GM10847 (cell line): ENCODE data around the gene TRAPPC8.

Experiments
- POLR2A ChIP-seq: IDR thresholded peaks from 2 replicates; pipeline ENCODE4 v1.6.1; 2011; ENCODE audit not compliant: insufficient read length; ENCODE audit errors: extremely low read depth

TRAPPC8 gene

DNA sequence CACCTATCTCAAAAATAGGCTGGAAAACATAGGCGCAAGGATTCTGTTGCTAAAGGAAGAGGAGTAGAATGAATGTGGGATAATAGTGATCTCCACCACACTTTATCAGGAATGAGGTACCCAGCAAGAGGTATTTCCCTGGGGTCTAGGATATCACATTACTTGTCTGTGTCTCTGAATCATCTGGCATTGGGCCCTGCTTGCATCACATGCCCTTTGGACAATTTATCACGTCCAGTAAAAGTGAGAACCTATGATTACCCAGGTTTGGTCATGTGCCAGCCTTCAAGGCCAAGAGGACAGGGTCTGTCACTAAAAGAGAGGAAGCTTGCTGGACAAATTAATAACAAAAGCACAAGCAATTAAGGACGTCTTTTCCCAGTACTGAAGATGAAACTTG is 11.4 kb upstream of the TRAPPC8 start:
- TF ChIP-seq POLR2A: no peak

DNA sequence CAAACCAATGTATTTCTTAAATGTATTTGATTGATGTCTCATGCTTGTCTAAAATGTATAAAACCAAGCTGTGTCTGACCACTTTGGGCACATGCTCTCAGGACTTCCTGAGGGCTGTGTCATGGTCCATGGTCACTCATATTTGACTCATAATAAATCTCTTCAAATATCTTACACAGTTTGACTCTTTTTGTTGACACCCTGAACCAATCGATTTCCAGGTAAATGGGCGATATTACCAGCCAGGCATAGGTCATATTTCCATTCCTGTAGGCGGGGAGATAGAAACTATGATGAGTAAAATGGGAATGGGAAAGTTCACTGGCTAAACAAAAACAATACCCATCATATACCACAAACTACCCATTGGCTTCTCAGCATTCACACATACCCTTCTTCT is 9.3 kb upstream of the TRAPPC8 start:
- no peak for TF ChIP-seq POLR2A

DNA sequence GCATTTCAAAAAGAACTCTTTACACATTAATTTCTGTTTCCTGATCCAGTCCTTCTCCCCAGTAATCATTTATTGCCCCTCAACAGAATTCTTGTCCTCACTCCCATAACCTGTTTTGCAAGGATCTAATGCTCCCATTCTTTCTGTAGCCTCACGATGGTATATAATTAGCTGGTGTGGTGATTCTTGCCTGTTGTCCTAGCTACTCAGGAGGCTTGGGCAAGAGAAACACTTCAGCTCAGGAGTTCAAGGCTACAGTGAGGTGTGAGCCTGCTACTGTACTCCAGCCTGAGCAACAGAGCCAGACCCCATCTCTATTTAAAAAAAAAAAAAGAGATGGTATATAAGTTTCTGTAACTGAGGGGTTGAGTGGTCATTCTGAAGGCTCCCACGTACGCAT is 7.7 kb upstream of the TRAPPC8 start:
- no peak for TF ChIP-seq POLR2A

DNA sequence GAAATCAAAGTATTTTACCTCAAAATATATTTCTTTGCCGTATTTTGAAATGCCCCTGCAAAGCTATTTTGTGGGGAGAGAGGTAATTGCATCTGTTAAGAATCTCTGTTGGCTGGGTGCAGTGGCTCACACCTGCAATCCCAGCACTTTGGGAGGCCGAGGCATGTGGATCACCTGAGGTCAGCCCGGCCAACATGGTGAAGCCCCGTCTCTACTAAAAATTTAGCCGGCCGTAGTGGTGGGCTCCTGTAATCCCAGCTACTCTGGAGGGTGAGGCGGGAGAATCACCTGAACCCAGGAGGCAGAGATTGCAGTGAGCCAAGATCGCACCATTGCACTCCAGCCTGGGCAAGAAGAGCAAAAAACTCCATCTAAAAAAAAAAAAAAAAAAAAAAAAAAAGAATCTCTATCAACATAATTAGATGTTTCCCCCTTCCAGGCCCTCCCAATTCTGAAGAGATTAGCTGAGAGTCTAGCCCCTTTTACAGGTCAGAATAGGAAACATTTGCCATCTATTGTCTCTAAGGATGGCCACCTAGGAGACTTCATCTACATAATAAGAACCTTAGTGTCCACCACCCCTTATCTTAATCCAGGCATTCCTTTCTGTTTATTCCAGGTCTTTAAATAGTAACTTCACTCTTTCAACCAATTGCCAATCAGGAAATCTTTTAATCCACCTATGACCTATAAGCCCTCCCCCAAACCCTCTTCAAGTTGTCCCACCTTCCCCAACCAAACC is 3.5 kb upstream of the TRAPPC8 start:
- no peak for TF ChIP-seq POLR2A

DNA sequence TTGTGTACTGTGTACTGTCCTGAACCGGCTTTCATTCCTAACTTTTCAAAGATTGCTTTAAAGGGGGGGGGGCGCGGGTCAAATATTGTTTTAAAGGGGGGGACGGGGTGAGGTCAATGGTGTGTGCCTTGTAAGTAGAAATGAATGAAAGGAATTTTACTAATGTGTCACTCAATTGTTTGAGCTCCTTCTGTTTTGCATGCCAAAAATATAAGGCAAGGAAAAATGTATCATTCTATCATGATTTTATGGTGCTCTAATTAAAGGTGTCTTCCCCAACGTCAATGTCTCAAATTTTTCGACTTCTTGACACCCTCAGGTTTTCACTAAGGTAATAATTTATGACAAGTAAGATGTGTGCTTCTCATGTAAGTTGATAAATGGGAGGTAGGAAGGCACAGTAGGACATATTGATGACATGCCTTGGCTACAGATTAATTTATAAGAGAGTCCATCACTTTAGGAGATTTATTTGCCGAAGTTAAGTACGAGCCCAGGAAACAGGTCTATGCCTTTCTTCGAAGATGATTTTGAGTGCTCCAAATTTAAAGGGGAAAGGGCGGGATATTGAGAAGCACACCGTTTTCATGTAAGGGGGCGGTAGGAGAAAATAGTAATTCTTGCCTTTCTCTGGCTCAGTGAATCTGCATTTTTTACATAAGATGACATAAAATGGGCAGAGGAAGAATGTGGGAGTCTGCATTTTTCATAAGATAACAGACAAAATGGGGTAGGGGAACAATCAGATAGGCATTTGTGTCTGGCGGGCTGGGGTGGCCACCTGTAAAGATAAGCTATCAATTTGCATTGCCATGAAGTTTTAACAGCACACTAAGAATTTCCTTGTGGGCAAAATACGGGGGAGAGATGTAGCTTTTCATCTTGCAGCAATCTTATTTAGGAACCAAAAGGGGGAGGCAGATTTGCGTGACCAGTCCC is 1.2 kb upstream of the TRAPPC8 start:
- TF ChIP-seq POLR2A: no peak

DNA sequence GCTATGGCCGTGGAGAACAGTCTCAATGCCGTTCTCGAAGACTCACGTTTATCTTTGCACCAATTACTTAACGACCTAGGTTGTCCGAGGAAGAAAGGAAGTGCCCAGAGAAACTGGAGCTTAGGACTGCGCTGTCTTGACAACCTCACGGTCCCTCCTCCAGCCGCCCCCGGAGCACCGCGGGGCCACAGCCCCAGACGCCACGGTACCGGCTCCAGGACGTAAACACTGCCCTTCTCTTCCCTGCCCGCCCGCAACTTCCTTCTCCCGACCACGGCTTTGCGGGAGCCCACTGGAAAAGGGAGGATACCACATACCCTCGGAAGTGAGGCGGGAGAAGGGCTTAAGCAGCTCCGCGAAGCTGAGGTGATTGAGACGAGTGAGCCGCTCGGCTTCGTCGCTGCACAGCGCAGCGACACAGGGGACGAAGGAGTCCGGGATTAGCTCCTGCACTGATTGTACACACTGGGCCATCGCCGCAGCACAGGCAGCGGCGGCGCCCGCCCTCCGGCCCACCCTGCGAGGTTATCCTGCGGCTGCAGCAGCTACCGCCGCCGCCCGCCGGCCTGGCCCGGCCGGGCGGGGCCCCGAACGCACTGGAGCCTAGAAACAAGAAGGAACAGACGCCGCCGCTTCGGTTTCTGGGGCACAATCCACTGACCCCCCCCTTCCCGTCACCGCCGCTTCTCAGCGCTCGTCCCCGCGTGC is 483 bp downstream of the TRAPPC8 start:
- TF ChIP-seq POLR2A: peak; percentile 26

DNA sequence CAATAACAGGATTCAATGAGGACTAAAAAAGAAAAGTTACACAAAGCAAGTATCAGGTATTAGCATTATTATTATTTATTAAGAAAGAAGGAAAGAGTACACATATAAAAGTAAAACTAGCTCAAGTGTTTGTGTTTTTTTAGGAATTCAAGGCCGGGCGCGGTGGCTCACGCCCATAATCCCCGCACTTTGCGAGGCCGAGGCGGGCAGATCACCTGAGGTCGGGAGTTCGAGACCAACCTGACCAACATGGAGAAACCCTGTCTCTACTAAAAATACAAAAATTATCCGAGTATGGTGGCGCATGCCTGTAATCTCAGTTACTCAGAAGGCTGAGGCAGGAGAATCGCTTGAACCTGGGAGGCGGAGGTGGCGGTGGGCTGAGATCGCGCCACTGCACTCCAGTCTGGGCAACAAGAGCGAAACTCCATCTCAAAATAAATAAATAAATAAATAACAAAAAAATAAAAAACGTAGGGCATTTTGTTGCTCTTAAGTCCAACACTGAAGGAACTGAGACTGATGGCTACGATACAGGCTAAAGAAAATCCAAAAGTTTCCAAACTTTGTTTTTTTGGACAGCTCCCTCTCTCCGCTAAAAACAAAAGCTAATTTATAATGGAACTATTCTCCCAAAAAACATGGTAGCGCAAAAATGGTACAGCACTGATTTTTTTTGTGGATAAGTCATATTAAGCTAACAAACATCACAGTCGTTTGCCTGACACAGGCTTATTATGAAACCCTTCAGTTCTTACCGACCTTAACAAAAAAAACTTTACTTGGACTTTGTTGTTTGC is 1.7 kb downstream of the TRAPPC8 start:
- no peak for TF ChIP-seq POLR2A

DNA sequence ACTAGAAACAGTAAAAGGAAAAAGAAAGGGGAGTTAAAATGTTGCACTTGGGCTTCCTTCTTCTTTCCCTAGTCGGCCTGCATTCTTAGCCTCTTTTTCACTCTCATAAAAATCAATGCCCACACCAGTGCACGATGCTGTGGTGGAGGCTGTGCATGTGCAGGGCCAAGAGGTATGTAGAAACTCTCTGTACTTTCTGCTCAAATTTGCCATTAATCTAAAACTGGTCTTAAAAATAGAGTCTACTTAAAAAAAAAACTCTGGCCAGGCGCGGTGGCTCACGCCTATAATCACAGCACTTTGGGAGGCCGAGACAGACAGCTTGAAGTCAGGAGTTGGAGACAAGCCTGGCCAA is 11.1 kb downstream of the TRAPPC8 start:
- no peak for TF ChIP-seq POLR2A

DNA sequence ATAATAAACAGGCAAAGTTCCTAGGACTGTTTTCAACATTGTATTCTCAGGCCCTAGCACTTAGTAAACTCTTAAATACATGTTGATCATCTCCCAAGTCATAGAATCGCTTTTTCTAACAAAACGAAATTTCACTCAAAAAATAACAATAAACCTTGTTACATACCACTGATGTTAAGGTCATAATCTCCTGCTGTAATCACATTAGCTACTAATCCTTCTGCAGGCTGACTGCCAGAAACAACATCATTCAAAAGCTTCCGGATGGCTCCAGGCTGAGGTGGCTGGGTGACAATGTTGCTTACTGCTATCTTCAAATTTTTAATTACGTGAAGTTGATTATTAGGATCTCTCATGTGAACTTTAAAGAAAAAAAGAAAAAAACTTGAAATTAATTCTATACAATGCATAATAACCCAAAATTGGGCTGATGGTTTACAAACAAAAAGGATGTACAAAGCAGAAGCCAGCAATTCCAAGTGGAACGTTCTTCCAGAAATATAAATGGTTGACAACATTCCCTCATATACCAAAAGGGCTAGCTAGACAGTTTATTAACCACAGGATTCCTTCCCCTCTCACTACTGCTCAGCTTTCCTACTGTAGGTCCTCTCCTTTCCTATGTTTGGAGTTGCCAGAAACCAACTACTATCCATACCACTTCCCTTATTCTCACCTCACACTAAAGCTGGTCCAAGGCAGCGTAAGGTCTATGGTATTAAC is 11.6 kb downstream of the TRAPPC8 start:
- TF ChIP-seq POLR2A: no peak

DNA sequence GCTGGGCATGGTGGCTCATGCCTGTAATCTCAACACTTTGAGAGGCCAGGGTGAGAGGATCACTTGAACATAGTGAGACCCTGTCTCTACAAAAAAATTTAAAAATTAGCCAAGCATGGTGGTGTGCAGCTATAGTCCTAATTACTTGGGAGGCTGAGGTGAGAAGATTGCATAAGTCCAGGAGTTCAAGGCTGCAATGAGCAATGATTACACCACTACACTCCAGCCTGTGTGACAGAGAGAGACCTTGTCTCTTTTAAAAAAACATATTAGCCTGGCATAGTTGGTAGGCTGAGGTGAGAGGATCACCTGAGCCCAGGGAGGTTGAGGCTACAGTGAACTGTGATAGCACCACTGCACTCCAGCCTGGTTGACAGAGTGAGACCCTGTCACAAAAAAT is 13.7 kb downstream of the TRAPPC8 start:
- TF ChIP-seq POLR2A: no peak

DNA sequence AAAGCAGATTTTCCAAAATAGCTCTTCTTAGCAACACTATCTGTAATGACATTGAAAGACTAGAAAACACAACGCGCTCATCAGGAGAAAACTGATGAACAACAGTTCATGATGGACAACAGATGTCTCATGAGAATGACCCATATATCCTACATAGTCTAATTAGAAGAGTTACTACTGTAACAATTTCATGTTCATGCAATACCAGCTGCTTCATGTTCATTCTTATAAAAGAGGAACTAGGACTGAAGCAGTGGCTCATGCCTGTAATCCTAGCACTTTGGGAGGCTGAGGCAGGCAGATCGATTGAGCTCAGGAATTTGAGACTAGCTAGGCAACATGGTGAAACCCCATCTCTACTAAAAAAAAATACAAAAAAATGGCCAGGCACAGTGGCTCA is 22.7 kb downstream of the TRAPPC8 start:
- no peak for TF ChIP-seq POLR2A

DNA sequence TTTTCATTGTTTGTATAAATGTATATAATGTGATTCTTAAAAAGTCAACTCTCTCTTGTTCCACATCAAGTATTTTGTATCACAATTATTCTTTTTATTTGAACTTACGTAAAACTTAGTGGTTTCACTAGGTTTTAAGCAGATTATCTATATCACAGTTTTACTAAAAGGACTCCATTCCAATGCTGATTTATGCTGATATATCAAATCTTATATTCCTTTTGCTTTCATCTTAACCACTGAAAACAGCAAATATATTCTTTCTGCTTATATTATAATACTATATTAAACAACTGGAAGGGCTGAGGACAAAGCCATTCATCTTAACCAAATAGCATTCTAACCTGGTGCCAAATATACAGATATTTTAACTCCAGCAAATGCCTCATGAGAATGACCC is 24.2 kb downstream of the TRAPPC8 start:
- no peak for TF ChIP-seq POLR2A

DNA sequence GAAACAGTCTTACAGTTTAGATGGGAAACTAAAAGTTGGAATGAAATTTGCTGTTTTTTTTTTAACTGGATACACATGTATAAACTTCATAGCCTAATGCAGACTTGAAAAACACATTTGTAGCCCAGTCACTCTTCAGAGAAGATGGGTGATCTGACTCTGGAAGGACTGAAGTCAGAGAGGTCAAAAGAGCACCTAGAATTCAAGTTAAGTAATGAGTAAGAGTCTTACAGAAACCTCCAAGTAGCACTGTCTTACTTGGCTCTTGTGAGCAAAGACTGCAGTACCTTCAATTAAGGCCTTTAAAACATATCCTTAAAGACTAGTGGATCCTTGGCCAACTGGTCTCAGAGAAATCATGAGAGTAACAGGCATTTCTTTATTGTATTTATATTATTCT is 41.9 kb downstream of the TRAPPC8 start:
- TF ChIP-seq POLR2A: no peak

DNA sequence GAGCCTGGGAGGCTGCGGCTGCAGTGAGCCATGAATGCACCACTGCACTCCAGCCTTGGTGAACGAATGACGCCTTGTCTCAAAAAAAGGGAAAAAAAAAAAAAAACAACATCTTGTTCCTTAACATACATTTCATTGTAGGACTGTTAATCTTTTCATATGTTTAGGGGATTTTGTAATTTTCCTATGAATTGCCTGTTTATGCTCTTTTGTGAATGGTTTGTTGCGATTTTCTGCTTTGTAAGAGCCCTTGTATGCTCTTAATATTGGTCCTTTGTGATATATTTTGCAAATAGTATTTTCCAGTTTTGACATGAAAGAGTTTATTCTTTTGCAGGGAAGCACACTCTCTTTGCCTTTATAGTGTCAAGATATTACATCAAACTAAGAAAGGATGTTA is 50.0 kb downstream of the TRAPPC8 start:
- no peak for TF ChIP-seq POLR2A
